Stimulated activated CD8-positive, alpha-beta memory T cell treated with anti-CD3 and anti-CD28 coated beads, Interleukin-7, amount 100 ng/mL, for 4 hours (primary cell): Measurements from ENCODE around the gene IFITM1.
"Not testable (repeated sequence)": the region's sequence is repeated elsewhere in the genome, so short reads cannot be mapped to it uniquely, and the experiment has no call there.

Source experiments
- DNase-seq, 2 donors: peaks; one replicate each; pipeline ENCODE4 v3.0.0-alpha.2; 2020; ENCODE audit warnings: low read depth in 2 of 2

IFITM1 gene

GRCh38 chr11:326592-326841 lies 12.7 kb downstream of the IFITM1 start:
- no peak for DNase-seq

- DNase-seq = no peak
Observed at GRCh38 chr11:326842-327580, 13.2 kb downstream of the IFITM1 start.

GRCh38 chr11:327581-327923 lies 13.7 kb downstream of the IFITM1 start:
- no peak for DNase-seq

- no peak for DNase-seq
Observed at GRCh38 chr11:328012-328411, 14.2 kb downstream of the IFITM1 start.

GRCh38 chr11:328516-329100 lies 14.8 kb downstream of the IFITM1 start:
- DNase-seq = not testable (repeated sequence)

- DNase-seq = no peak
Observed at GRCh38 chr11:329886-330253, 16.0 kb downstream of the IFITM1 start.

- no peak for DNase-seq
Observed at GRCh38 chr11:330307-330693, 16.5 kb downstream of the IFITM1 start.

- no peak for DNase-seq
Observed at GRCh38 chr11:330694-331357, 17.0 kb downstream of the IFITM1 start.

GRCh38 chr11:331358-332060 lies 17.7 kb downstream of the IFITM1 start:
- DNase-seq = no peak

- DNase-seq = no peak
Observed at GRCh38 chr11:332651-333480, 19.0 kb downstream of the IFITM1 start.

GRCh38 chr11:333616-334263 lies 19.9 kb downstream of the IFITM1 start:
- DNase-seq = not testable (repeated sequence)

GRCh38 chr11:334264-334994 lies 20.6 kb downstream of the IFITM1 start:
- no peak for DNase-seq

GRCh38 chr11:335779-336658 lies 22.2 kb downstream of the IFITM1 start:
- no peak for DNase-seq

- no peak for DNase-seq
Observed at GRCh38 chr11:336659-337198, 22.9 kb downstream of the IFITM1 start.

- DNase-seq = no peak
Observed at GRCh38 chr11:337711-338110, 23.9 kb downstream of the IFITM1 start.

- DNase-seq = no peak
Observed at GRCh38 chr11:339963-340362, 26.1 kb downstream of the IFITM1 start.

- no peak for DNase-seq
Observed at GRCh38 chr11:340539-341512, 27.0 kb downstream of the IFITM1 start.

GRCh38 chr11:342328-342727 lies 28.5 kb downstream of the IFITM1 start:
- DNase-seq = no peak
